Measurements from ENCODE around the gene MPIG6B. TPM values are rescaled to one million over a fixed set of nuclear protein-coding genes. Genes with fewer than 3 reads are reported as not detected.
A peak's percentile ranks its signal among the peaks of the same experiment; 100 is the strongest.
"Not testable (repeated sequence)": the region's sequence is repeated elsewhere in the genome, so short reads cannot be mapped to it uniquely, and the experiment has no call there.

MPIG6B gene
- total RNA-seq, 3 donors from 2014 or later (not counting 1 experiment from before 2014, with no cell fraction given): 9.4 to 19.0 (median 12.8) TPM

GRCh38 chr6:31708224-31708623 is 14.9 kb upstream of the MPIG6B start:
- Mint-ChIP-seq H3K36me3 (no peaks in the 10 kb centered on the region), H3K27ac (no peak overlapping the region), H3K9me3 (no peaks in the 10 kb centered on the region), H3K27me3 (ENCODE audit: low read depth in 2 of 2) (no peaks in the 10 kb centered on the region), H3K4me1 (peaks cover 20% of the 10 kb centered on the region in 2 donors), H3K4me3 (no peak overlapping the region)
- ATAC-seq: no peak
- intact Hi-C loops (cut with micrococcal nuclease): no loop called here
- no peaks in the 10 kb centered on the region for H3K36me3 ChIP-seq (ENCODE audit: control insufficient read depth, insufficient read depth, low read length)
- H3K27ac ChIP-seq (ENCODE audit: low read length): no peak overlapping the region
- no peak overlapping the region for H3K4me3 ChIP-seq (ENCODE audit: low read length)
- WGBS (ENCODE audit: insufficient coverage): 95% methylated on average over 2 of the region's 3 CpGs
- no peak for TF ChIP-seq CTCF (IDR thresholded peaks at IDR 0.05)
- DNase-seq: no peak
- H3K27me3 ChIP-seq (ENCODE audit: control insufficient read depth, insufficient read depth, low read length): no peaks in the 10 kb centered on the region
- peaks cover 22% of the 10 kb centered on the region for H3K4me1 ChIP-seq (ENCODE audit: control insufficient read depth, insufficient read depth, low read length)
- H3K9me3 ChIP-seq (ENCODE audit: control insufficient read depth, insufficient read depth, low read length): no peaks in the 10 kb centered on the region

- H3K27ac ChIP-seq (ENCODE audit: low read length); intact Hi-C loops (cut with micrococcal nuclease); H3K27me3 Mint-ChIP-seq (ENCODE audit: low read depth in 2 of 2); H3K4me3 Mint-ChIP-seq; H3K9me3 Mint-ChIP-seq; H3K36me3 Mint-ChIP-seq; DNase-seq; H3K9me3 ChIP-seq (ENCODE audit: control insufficient read depth, insufficient read depth, low read length); ATAC-seq; H3K27me3 ChIP-seq (ENCODE audit: control insufficient read depth, insufficient read depth, low read length); H3K27ac Mint-ChIP-seq; H3K4me3 ChIP-seq (ENCODE audit: low read length); H3K36me3 ChIP-seq (ENCODE audit: control insufficient read depth, insufficient read depth, low read length): not testable (repeated sequence)
- peaks cover 16 to 19% of the 10 kb centered on the region in 2 donors for H3K4me1 Mint-ChIP-seq
- peaks cover 14% of the 10 kb centered on the region for H3K4me1 ChIP-seq (ENCODE audit: control insufficient read depth, insufficient read depth, low read length)
- WGBS (ENCODE audit: insufficient coverage): 90% methylated on average over 9 of the region's 11 CpGs
These were observed 14.0 kb upstream of the MPIG6B start for GRCh38 chr6:31709157-31709556.

DNA sequence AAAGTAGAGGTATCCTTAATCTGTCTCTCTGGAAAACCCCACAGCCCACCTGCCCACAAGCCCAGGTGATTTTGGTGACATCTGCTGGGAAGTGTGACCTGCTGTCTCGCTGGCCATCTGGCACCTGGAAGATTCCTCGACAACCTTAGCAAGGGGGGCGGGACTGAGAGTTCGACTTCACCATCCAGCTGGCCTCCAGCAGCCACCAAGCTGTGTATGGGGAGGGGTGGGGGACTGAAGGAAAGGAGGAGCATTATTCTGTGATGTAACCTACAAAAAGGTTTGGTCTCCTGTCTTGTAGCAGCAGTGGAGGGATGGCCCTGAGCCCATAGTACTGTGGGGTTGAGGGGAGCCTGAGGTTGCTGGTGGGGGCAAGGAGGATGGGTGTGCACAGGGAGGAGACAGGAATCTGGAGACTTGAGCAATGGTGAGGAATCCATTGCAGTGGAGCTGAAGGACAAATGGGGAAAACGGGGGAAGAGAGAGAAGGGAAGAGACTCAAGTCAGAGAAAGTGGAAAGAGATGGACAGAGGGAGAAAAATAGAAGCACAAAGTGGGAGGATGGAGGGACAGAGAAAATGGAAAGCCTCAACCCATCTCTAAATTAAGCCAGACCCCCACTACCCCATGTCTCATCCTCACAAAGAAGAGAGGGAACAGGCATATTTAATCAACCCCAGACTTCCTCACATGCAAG is 12.5 kb upstream of the MPIG6B start:
- H3K27me3 ChIP-seq (ENCODE audit: control insufficient read depth, insufficient read depth, low read length): no peaks in the 10 kb centered on the region
- no peaks in the 10 kb centered on the region for H3K9me3 Mint-ChIP-seq
- ATAC-seq: no peak
- WGBS (ENCODE audit: insufficient coverage): 78% methylated on average over 5 of the region's 5 CpGs
- peaks cover 16 to 21% of the 10 kb centered on the region in 2 donors for H3K4me1 Mint-ChIP-seq
- no peak for DNase-seq
- H3K4me3 ChIP-seq (ENCODE audit: low read length): no peak overlapping the region
- H3K27ac Mint-ChIP-seq: peak overlapping the region in 1 of 2 donors; percentile 14
- H3K4me3 Mint-ChIP-seq: no peak overlapping the region
- H3K4me1 ChIP-seq (ENCODE audit: control insufficient read depth, insufficient read depth, low read length): peaks cover 14% of the 10 kb centered on the region
- H3K9me3 ChIP-seq (ENCODE audit: control insufficient read depth, insufficient read depth, low read length): no peaks in the 10 kb centered on the region
- no peak overlapping the region for H3K27ac ChIP-seq (ENCODE audit: low read length)
- no peaks in the 10 kb centered on the region for H3K36me3 Mint-ChIP-seq
- peaks cover 0 to 3% of the 10 kb centered on the region in 2 donors for H3K27me3 Mint-ChIP-seq (ENCODE audit: low read depth in 2 of 2)
- H3K36me3 ChIP-seq (ENCODE audit: control insufficient read depth, insufficient read depth, low read length): no peaks in the 10 kb centered on the region
- intact Hi-C loops (cut with micrococcal nuclease): no loop called here
- TF ChIP-seq CTCF (IDR thresholded peaks at IDR 0.05): no peak

- peaks cover 0 to 3% of the 10 kb centered on the region in 2 donors for H3K27me3 Mint-ChIP-seq (ENCODE audit: low read depth in 2 of 2)
- DNase-seq: no peak
- peak overlapping the region; percentile 4 for H3K4me3 Mint-ChIP-seq
- H3K27ac Mint-ChIP-seq: peak overlapping the region in 1 of 2 donors; percentile 14
- H3K9me3 Mint-ChIP-seq: no peaks in the 10 kb centered on the region
- peak in 2 of 3 donors; percentile 32 to 43 for ATAC-seq
- no peaks in the 10 kb centered on the region for H3K36me3 Mint-ChIP-seq
- Histone ChIP-seq H3K9me3 (ENCODE audit: control insufficient read depth, insufficient read depth, low read length) (no peaks in the 10 kb centered on the region), H3K4me3 (ENCODE audit: low read length) (no peak overlapping the region), H3K27me3 (ENCODE audit: control insufficient read depth, insufficient read depth, low read length) (no peaks in the 10 kb centered on the region), H3K4me1 (ENCODE audit: control insufficient read depth, insufficient read depth, low read length) (peaks cover 14% of the 10 kb centered on the region), H3K27ac (ENCODE audit: low read length) (no peak overlapping the region), H3K36me3 (ENCODE audit: control insufficient read depth, insufficient read depth, low read length) (no peaks in the 10 kb centered on the region)
- TF ChIP-seq CTCF (IDR thresholded peaks at IDR 0.05): no peak
- intact Hi-C loops (cut with micrococcal nuclease): no loop called here
- peaks cover 16 to 21% of the 10 kb centered on the region in 2 donors for H3K4me1 Mint-ChIP-seq
- 28% methylated on average over 8 of the region's 8 CpGs for WGBS (ENCODE audit: insufficient coverage)
These were observed 11.9 kb upstream of the MPIG6B start for GRCh38 chr6:31711233-31711632.

Data from natural killer cell (primary cell).